GM18870 (cell line): ENCODE data around the gene SLC39A9.
A peak's percentile ranks its signal among the peaks of the same experiment; 100 is the strongest.

Source experiments
- ATAC-seq: cut with Tn5 transposase; IDR thresholded peaks from one replicate; pipeline ENCODE4 v1.9.1; 2021; ENCODE audit warnings: moderate library complexity; ENCODE audit not compliant: unreplicated experiment

SLC39A9 gene, protein sequence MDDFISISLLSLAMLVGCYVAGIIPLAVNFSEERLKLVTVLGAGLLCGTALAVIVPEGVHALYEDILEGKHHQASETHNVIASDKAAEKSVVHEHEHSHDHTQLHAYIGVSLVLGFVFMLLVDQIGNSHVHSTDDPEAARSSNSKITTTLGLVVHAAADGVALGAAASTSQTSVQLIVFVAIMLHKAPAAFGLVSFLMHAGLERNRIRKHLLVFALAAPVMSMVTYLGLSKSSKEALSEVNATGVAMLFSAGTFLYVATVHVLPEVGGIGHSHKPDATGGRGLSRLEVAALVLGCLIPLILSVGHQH

DNA sequence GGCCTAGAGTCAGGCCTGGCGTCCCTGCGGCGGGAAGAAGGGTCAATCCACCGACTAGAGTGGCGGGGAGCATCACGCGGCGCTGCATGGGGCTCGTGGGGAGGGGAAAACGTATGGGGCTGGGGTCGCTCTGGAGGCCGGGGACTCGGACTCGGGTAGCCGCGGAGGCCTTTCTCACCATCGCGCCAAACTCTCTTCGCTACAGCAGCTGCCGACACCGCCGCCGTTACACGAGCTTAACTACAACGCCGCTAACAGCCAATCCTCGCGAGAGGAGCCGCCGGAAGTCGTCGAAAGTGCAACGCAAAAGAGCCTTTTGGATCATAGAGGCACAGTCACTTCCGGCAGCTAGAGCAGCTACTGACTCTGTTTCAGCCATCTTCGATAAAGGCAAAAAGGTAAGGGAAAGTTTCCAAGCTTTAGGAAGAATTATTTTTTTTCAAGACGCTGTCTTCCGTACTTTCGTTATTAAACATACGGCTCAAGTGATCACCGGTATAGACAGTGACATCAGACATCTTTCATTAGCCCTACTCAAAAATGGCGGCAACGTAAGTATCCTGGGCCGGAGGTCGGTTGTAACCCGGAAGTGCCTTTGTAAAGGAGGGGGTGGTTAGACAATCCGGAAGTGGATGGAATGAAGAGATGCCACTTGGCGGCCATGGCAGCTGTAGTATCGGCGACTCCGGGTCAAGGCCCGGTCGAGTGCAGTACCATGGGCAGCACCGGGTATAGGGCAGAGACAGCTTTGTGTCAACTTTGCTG is at the start of gene SLC39A9, which contains the start of gene ERH:
Gene SLC39A9, plus strand, starts transcription at position 640 of the 765 bp plus-strand sequence. CDS start 678 bp downstream, outside the sequence.
Gene ERH, minus strand, starts transcription at position 247 of the 765 bp plus-strand sequence. Its CDS starts 66 bp downstream, at position 181.
- peak; percentile 92 for ATAC-seq

DNA sequence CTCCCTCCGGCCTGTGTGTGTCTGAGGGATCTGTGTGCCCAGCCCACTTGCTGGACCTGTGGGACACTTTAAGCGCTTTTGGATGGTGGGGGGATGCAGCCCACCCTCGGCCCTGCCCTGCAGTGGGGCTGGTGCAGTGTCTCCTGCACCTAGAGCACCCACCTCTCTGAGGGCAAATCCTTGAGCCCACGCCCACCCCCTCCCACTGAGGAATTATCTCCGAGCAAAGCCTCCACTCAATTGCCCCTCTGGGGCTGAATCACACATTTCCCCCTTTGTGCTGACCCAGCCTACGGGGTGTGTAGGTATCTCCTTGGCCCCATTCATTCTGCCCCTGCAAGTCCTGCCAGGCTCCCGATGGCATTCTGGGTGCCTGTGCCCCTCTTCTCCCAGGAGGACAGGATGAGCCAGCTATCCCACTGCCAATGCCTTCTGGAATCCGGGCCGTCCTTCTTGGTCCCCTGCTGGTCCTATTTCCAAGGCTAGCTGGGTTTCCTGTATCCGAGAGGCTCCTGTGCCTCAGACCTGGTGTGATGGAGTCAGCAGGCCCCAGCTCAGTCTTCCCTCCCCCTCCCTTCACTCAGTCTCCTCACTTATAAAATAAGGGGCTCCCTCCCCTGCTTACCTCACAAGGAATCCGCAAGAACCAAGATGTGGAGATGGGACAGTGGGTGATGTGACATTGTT is 49.3 kb upstream of the SLC39A9 start:
- no peak for ATAC-seq

DNA sequence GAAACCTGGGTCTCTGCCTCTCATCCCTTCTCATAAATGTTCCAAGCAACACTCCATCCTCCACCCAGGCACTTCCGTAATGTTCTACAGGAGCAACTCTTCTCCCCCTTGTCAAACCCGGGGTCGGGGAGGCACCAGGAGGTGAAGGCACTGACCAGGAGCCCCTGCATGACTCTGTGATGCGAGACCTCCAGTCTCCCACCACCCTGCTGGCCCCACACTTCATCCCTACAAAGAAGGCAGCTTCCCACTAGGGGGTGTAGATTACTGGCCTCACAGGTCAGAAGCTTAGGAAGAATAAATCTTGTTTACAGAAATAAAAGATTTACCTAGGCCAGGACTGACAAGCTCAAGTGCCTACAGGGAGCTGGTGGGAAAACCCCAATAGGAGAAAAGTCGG is 47.6 kb upstream of the SLC39A9 start:
- no peak for ATAC-seq

DNA sequence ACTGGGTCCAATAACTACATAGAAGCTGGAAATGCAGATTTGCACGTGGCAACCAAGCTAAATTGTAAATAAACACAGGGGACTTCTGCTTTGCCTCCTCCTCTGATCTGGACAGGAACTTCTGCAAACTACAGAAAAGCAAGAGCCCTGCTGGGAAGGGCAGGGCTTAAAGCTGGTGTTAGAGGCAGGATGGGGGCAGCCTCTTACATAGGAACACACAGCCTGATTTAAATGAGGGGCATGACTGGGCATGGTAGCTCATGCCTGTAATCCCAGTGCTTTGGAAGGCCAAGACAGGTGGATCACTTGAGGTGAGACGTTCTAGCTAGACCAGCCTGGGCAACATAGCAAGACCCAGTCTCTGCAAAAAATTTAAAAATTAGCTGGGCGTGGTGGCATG is 47.1 kb upstream of the SLC39A9 start:
- no peak for ATAC-seq

DNA sequence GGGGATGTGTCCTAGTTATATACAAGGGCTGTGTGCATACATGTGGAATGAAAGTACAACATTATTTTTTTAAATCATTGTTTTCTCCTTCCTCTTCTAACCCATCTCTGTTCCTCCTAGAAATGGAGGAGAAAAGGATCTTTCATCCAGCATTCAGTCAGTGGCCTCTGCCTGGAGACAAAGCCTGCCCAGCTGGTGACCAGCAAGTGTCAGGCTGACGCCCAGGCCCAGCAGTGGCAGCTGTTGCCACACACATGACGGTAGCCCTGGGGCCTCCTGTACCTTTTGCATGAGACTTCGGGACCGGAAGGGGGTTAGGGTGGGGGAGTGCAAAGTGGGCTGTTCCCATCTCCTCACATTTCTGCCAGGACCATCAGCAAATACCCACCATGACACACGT is 46.6 kb upstream of the SLC39A9 start:
- ATAC-seq: no peak

DNA sequence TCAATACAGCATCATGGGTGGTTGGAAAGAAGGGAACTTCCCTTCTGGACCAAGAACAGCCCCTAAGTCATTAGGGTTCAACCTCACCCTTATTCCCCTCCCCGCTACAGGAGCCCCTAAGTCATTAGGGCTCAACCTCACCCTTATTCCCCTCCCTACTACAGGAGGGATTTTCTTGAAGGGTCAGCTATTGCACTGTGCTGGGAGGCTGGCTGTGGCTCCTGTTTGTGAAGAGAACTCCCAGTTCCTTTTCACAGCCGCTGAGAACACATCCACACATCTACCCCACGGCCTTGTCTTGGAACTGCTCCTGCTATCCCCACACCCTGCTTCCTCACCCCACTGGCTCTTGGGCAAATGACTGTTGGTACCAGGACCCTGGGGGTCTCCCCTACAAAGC is 45.3 kb upstream of the SLC39A9 start:
- ATAC-seq: no peak

DNA sequence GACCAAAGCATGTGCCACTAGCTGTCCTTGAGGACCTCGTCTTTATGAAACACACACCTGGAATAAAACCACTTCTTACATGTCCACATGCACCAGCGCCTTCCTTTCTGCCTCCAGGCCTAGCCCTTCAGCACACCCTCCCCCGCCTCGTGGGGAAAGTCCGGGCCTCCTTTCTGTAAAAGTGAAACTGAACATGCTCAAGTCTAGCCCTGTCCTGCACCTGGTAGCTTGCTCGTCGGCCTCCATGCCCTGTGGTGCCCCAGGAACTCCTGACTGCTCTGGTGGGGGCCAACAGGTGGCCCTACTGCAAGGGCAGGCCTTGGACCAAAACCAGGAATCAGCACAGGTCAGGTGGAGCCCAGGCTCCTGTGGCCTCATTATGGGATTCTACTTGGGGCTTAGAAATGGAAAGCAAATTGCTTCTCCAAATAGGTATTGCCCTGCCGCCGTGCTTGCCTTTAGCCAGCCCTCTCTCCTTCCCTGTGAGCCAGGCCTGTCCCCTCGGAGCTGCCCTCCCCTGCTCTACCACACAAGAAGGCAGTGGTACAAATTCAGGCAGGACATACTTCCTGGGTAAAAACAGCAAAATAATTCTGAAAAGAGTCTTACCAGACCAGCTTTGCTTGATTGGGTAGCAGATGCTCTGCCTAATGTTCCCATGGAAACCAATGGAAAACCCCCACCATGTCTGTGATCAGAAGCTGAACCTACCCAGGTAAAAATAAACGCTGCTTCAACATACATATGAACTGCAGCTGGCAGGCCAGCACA is 43.9 kb upstream of the SLC39A9 start:
- peak; percentile 82 for ATAC-seq

DNA sequence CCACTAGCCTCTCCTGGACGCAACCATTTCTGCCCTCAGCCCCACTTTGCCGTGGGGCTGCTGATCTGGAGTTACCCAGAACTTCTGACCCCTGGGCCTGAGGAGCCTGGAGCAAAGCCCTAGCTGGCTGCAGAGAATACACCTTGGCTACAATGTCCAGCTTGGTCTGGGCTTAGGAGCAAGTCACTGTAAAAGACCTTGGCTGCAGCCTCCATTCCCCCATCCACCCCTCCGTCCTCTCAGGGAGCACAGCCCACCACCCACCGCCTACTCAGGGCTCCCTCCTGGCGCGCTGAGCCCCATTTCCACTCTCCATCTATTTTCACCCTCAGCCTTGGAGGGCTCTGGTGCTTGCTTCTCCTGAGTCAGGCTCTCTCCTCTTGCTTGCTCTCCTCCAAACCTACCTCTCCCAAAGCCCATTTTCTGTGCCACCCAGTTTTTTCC is 43.3 kb upstream of the SLC39A9 start:
- no peak for ATAC-seq

DNA sequence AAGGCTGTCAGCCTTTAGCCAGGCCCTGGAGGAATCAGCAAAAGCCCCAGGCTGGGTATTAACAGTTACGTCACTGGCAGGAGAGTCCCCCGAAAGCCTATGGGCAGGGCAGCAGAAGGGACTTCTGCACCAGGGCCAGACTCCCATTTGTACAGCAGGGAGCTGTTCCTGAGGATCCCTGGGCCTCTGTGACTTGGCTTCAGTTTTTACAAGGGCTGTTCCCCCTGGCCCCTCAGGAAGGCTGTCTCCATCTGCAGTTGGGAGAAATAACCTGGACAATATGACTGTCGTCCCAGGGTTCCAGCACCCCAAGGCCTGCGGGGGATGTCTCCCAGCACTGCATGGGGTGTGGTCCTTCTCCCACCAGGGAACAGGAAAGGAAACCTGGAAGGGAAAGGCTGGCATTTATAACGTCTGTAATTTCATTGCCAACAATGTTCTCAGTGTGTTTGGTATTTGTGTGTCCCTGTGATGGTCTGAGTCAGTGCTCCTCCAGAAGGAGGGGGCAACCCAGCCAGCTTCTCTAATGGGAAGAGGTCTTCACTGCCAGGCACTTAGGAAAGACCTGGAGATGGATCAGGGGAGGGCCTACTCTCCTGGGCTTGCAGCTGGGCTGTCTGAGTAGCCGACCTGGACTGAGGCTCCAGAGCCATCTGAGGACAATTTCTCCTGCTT is 42.7 kb upstream of the SLC39A9 start:
- ATAC-seq: no peak

DNA sequence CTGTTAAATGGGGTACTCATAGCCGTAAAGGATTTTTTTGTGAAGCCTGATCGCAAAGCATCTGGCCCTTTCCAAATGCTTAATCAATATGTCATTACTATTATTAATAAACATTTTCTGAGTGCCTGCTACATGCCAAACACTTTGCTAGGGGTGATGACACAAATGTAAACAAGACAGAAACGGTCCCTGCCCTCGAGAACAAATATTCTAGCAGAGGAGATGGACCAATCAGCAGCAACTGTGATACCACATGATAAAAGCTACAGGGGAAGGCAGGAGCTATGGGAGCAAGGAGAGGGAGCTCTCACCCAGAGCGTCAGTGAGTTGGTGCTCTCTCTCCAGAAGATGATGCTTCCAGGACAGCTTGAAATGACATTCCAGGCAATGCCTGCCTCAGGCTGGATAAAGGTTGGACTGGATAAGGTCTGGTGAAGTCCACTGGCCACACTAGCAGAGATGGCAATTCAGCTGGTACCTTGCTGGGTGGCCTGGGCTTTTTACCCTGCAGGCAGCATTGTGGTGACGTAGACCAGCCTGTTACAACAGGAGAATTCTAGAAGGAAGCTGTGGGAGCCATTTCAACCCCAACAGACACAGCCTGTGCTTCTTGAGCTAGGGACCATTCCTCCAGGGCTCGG is 41.5 kb upstream of the SLC39A9 start:
- ATAC-seq: no peak

DNA sequence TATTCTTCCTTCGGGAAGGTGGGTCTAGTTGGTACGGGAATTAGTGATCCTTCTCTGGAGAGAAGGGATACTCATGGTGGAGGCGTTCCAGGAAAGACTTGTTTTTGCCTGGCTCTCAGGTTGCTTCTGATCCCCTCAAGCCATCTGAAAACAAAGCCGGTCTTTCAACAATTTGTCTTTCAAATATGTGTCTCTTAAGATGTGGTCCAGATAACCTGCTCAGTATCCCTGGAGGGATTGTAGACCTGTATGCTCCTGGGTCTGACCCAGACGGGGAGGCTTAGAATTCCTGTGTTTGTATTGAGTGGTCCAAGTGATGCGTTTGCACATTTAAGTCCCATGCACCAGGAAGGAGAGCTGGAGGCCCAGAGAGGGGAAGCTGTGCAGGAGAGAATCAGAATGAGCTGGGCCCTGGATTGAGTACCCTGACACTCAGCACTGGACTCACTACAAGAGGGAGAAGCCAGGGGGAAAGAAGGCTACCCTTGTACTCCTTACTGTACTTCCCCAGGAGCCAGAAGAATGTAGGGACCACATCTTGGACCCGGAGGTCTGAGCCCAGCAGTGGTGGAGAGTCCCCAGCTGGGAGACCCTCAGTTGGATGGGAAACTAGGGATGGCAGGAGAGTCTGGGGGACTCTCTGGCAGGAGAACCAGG is 40.8 kb upstream of the SLC39A9 start:
- no peak for ATAC-seq

DNA sequence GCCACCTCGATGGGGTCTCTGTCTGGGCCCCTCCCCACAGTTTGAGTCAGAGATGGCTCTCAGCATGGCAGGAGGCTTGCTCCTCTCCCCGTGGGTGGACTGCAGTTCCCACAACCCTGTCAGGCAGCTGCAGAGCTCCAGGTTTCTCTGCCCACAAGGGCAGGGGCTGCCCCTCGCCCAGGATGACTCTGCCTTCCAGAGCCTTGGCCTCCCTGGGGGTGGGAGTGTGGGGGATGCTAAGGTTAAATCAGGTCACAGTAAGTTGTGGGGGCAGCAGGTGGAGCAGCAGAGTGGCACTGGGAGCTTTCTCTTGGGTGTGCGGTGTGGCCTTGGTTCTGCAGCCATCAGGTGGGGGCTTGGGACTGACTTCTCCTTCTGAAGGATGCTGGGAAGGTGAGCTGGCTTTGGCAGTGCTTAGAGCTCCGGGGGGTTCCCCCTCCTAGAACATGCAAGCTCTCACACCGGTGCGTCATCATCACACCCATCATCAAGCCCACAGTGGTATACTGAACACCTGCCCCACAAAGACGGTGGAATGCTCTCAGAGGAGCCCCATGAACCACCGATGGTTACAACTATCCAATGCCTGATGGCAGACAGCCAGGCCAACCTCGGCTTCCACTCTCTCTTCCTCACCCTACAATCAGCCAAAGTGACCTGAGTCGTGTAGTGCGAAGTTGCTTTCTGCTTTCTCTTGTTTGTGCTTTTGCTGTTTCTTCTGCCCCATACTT is 40.1 kb upstream of the SLC39A9 start:
- no peak for ATAC-seq

DNA sequence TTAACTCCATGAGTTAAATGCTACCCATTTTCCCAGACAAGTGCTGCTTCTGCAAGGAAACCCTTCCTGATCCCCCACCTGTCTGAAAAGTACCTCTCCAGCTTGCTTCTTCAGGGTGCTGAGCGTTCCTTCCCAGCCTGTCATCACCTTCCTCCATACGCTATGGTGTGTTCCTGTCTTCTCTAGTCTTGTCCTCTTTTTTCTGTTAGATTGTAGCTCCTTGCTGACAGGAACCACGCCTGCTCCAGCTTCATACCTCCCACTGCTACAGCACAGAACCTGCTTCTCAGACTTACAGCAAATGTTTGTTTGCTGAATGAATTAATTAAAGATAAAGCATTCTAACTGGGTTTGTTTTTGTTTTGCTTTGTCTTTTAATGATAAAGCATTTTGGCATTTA is 39.5 kb upstream of the SLC39A9 start:
- no peak for ATAC-seq

DNA sequence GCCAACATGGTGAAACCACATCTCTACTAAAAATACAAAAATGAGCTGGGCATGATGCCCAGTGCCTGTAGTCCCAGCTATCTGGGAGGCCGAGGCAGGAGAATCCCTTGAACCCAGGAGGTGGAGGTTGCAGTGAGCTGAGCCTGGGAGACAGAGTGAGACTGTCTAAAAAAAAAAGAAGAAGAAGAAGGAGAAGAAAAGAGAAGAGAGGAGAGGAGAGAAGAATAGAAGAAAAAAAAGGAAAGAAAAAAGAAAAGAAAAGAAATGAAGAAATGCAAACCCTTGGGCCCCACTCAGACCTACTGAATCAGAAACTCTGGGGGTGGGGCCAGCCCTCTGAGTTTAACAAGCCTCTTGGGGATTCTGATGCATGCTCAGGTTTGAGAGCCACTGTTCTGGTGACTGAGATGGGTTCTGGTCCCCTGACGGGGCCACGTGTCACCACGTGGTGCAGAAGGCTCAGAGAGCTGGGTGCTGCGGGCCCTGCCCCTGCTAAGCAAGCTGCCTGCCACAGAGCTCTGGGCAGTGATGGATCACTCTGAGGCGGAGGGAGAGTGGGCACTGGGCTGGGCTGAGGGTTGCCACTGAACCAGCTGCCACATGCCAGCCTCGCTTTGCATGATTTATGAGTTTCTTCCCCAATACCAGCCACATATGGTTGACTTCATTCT is 37.9 kb upstream of the SLC39A9 start:
- ATAC-seq: no peak

DNA sequence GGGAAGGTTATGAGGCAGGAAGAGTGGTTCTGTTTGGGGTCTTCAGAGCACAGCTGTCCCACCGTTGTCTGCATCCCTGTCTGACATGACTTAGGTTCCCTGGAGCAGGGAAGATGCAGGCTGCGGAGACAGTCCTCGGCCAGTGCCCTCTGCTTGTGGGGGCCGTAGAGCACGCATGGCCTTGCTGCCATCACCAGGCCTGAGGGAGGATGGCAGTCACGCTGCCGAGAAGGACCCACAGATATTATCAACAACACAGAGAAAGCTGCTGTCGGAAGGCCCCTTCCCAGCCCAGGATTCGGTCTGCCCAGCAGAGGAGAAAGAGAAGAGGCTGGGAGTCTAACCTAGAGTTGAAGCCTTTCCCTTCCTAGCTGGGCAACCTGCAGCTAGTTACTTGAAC is 35.4 kb upstream of the SLC39A9 start:
- ATAC-seq: no peak

DNA sequence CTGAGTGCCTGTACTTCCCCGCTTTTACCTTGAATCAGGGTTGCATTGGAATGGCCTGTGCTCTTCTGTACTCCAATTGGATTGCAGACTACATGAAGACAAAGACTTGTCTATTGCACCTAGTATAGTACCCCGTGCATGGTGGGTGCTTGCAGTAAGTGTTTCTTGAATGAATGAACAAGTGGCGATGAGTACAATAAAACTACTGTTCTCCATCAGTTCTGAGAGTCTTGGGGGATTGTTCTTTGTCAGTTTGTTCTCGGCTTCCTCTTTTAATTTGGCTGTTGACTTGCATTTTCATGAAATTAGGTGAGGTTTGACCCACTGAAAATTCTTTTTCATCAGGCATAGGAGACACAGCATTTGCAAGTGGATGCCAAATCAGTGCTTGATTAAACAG is 34.5 kb upstream of the SLC39A9 start:
- no peak for ATAC-seq

DNA sequence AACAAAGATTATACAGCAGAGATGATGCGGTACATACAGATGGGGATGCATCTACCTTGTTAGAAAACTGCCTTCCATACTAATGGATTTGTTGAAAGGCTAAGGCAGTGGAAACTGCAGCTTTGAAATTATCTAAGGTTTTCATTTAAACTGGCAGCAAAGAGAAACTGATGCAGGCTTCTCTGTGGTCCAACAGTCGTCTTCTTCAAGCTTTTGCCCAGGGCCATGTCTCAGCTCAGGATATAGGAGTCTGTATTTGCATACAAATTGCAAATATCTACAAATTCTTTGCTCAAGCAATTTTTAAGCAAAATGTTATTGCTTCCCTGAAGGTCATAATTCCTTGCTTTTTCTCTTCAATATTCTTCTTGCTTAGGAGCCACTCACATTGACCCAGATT is 34.1 kb upstream of the SLC39A9 start:
- ATAC-seq: no peak

DNA sequence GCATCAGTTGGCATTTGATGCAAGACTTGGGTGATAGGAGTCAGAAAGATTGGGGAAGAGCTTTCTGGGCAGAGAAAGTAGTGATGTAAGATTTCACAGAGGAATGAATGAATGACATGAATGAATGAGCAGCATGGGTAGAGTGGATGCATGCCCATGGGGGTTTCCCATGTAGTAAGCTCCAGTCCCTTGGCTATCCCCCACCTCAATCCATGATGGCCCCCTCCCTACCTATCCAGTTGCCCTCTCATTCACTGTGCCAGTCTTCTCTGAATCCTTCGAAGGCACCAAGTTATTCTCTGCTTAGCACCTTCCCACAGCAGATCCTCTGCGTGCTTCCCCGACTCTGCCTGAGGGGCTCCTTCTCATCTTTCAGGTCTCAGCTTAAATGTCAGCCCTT is 32.4 kb upstream of the SLC39A9 start:
- ATAC-seq: no peak
